HEK293 (cell line): Measurements from ENCODE around the gene KIAA1671.

Experiments
- GLI2 ChIP-seq: fragments of 450-650 bp; formaldehyde crosslinking; IDR thresholded peaks from 2 replicates; pipeline ENCODE4; 2017; ENCODE audit warnings: missing biosample characterization, missing genetic modification characterization, low read depth, borderline replicate concordance
- GLIS2 ChIP-seq: fragments of 450-650 bp; formaldehyde crosslinking; IDR thresholded peaks from 2 replicates; pipeline ENCODE4 v1.5.1; 2016; ENCODE audit warnings: missing biosample characterization, missing genetic modification characterization
- IKZF3 ChIP-seq: fragments of 450-650 bp; IDR thresholded peaks from 2 replicates; pipeline ENCODE4 v1.5.0; 2018; ENCODE audit warnings: missing biosample characterization, mild to moderate bottlenecking, missing genetic modification characterization, moderate library complexity
- PATZ1 ChIP-seq: fragments of 450-650 bp; formaldehyde crosslinking; IDR thresholded peaks from 2 replicates; pipeline ENCODE4 v1.5.1; 2016; ENCODE audit warnings: missing biosample characterization, missing genetic modification characterization
- RBAK ChIP-seq: fragments of 450-650 bp; formaldehyde crosslinking; IDR thresholded peaks from 2 replicates; pipeline ENCODE4 v1.5.1; 2016; ENCODE audit warnings: missing biosample characterization, missing genetic modification characterization
- REST ChIP-seq: fragments of 450-650 bp; formaldehyde crosslinking; IDR thresholded peaks from 2 replicates; pipeline ENCODE4 v1.5.1; 2016; ENCODE audit warnings: missing biosample characterization, missing genetic modification characterization
- TSHZ1 ChIP-seq: fragments of 450-650 bp; formaldehyde crosslinking; IDR thresholded peaks from 2 replicates; pipeline ENCODE4 v1.5.1; 2016; ENCODE audit warnings: missing biosample characterization, missing genetic modification characterization, borderline replicate concordance
- ZBTB6 ChIP-seq: fragments of 450-650 bp; formaldehyde crosslinking; IDR thresholded peaks from 2 replicates; pipeline ENCODE4 v1.5.1; 2017; ENCODE audit warnings: missing biosample characterization, missing genetic modification characterization
- ZFP41 ChIP-seq: fragments of 450-650 bp; formaldehyde crosslinking; IDR thresholded peaks from 2 replicates; pipeline ENCODE4 v1.5.1; 2016; ENCODE audit warnings: missing biosample characterization, missing genetic modification characterization, borderline replicate concordance
- ZNF18 ChIP-seq: fragments of 450-650 bp; formaldehyde crosslinking; IDR thresholded peaks from 2 replicates; pipeline ENCODE4 v1.5.1; 2016; ENCODE audit warnings: missing biosample characterization, missing genetic modification characterization
- ZNF274 ChIP-seq, 2 experiments: fragments of 200-500 bp in 1 of 2; fragments of 450-650 bp in 1 of 2; sonication (Bioruptor generic) in 1 of 2; formaldehyde crosslinking in 1 of 2; IDR thresholded peaks; 2 replicates each; pipeline versions ENCODE4 v1.5.1 to v1.6.1; 2014 to 2016; ENCODE audit warnings: borderline replicate concordance in 1 of 2, inconsistent platforms in 1 of 2, low read length in 1 of 2, missing biosample characterization in 1 of 2, missing genetic modification characterization in 1 of 2
- ZNF341 ChIP-seq: fragments of 450-650 bp; formaldehyde crosslinking; IDR thresholded peaks from 2 replicates; pipeline ENCODE4; 2016; ENCODE audit warnings: low read depth, missing biosample characterization, missing genetic modification characterization
- ZNF37A ChIP-seq: fragments of 450-650 bp; IDR thresholded peaks from 2 replicates; pipeline ENCODE4 v1.5.1; 2018; ENCODE audit warnings: missing biosample characterization, missing genetic modification characterization
- ZNF426 ChIP-seq: fragments of 450-650 bp; formaldehyde crosslinking; IDR thresholded peaks from 2 replicates; pipeline ENCODE4 v1.5.1; 2017; ENCODE audit warnings: missing biosample characterization, missing genetic modification characterization, mild to moderate bottlenecking, inconsistent platforms, moderate library complexity
- ZNF548 ChIP-seq: fragments of 450-650 bp; formaldehyde crosslinking; IDR thresholded peaks from 2 replicates; pipeline ENCODE4 v1.5.1; 2016; ENCODE audit warnings: missing biosample characterization, missing genetic modification characterization
- ZNF558 ChIP-seq: fragments of 450-650 bp; formaldehyde crosslinking; IDR thresholded peaks from 2 replicates; pipeline ENCODE4 v1.5.1; 2016; ENCODE audit warnings: missing biosample characterization, missing genetic modification characterization
- ZNF560 ChIP-seq: fragments of 450-650 bp; formaldehyde crosslinking; IDR thresholded peaks from 2 replicates; pipeline ENCODE4 v1.5.1; 2017; ENCODE audit warnings: missing biosample characterization, missing genetic modification characterization, borderline replicate concordance
- ZNF701 ChIP-seq: fragments of 450-650 bp; formaldehyde crosslinking; IDR thresholded peaks from 2 replicates; pipeline ENCODE4 v1.5.1; 2016; ENCODE audit warnings: missing biosample characterization, missing genetic modification characterization
- ZNF76 ChIP-seq: fragments of 450-650 bp; formaldehyde crosslinking; IDR thresholded peaks from 2 replicates; pipeline ENCODE4; 2016; ENCODE audit warnings: low read depth, missing biosample characterization, missing genetic modification characterization, borderline replicate concordance
- ZNF830 ChIP-seq: fragments of 450-650 bp; IDR thresholded peaks from 2 replicates; pipeline ENCODE4 v1.5.0; 2018; ENCODE audit warnings: missing biosample characterization, missing genetic modification characterization, low read depth, mild to moderate bottlenecking, moderate library complexity

Gene KIAA1671

GRCh38 chr22:25110846-25111578 lies 158.5 kb downstream of the KIAA1671 start (continued):
- TF ChIP-seq TSHZ1 = peak; percentile 4; the same call in 1 of the 2 replicates
- TF ChIP-seq ZFP41 (tag by site-specific recombination) = no peak
- TF ChIP-seq ZBTB6 (tag by site-specific recombination) = no peak
- no peak for TF ChIP-seq ZNF548 (tag by site-specific recombination)
- no peak for TF ChIP-seq RBAK (tag by site-specific recombination)
- peak; percentile 28; the same call in 1 of the 2 replicates for TF ChIP-seq ZNF558 (tag by site-specific recombination)
- no peak for TF ChIP-seq ZNF426 (tag by site-specific recombination)
- TF ChIP-seq ZNF76 = peak; percentile 45; the same call in 1 of the 2 replicates
- no peak; the same call in none of the 2 replicates for TF ChIP-seq IKZF3 (tag by site-specific recombination)
- TF ChIP-seq ZNF37A (tag by site-specific recombination) = no peak
- TF ChIP-seq ZNF18 (tag by site-specific recombination) = no peak
- TF ChIP-seq ZNF274 (IDR thresholded peaks at IDR 0.05; ENCODE audit: low read length) = no peak
- no peak for TF ChIP-seq ZNF274 (tag by site-specific recombination; IDR thresholded peaks at IDR 0.05; ENCODE audit: borderline replicate concordance)
- peak; percentile 94 for TF ChIP-seq GLIS2 (tag by site-specific recombination)
- TF ChIP-seq ZNF560 (tag by site-specific recombination) = no peak
- TF ChIP-seq ZNF341 (tag by site-specific recombination) = peak; percentile 56
- no peak for TF ChIP-seq GLI2
- no peak for TF ChIP-seq ZNF701
- TF ChIP-seq ZNF830 = no peak
- no peak for TF ChIP-seq REST (tag by site-specific recombination)
- TF ChIP-seq PATZ1 = peak; percentile 93
